ENCODE measurements around the gene CYP24A1.

- TF ChIP-seq CTCF (IDR thresholded peaks at IDR 0.05) = no peak
- no peak for TF ChIP-seq ZFX (IDR thresholded peaks at IDR 0.05; ENCODE audit: borderline replicate concordance)
Observed at GRCh38 chr20:54173653-54174456, at the start of gene CYP24A1.

Data from 22Rv1 (cell line).